Osteoblast (primary cell): Measurements from ENCODE around the gene ENPP7. TPM values are rescaled to one million over a fixed set of nuclear protein-coding genes. Genes with fewer than 3 reads are reported as not detected.

ENCODE experiments used
- DNase-seq: peaks from one replicate; pipeline ENCODE4 v3.0.0; 2011; ENCODE audit warnings: low spot score, mixed read lengths; ENCODE audit not compliant: insufficient read length; ENCODE audit errors: missing footprints
- H2AFZ ChIP-seq: 2 replicates; pipeline ENCODE4 v1.6.0; 2011; ENCODE audit warnings: mild to moderate bottlenecking, low read length
- H3K27ac ChIP-seq: 2 replicates; pipeline ENCODE4 v1.5.1; 2011; ENCODE audit warnings: mild to moderate bottlenecking, low read depth, low read length, moderate library complexity
- H3K27me3 ChIP-seq: 2 replicates; pipeline ENCODE4 v1.6.0; 2012; ENCODE audit warnings: mild to moderate bottlenecking, control low read depth, inconsistent platforms, low read length, moderate library complexity; ENCODE audit not compliant: insufficient read depth
- H3K36me3 ChIP-seq: 2 replicates; pipeline ENCODE4 v1.5.1; 2011; ENCODE audit warnings: mild to moderate bottlenecking, low read length, control low read depth, moderate library complexity; ENCODE audit not compliant: insufficient read depth
- H3K4me1 ChIP-seq: 2 replicates; pipeline ENCODE4 v1.5.1; 2011; ENCODE audit warnings: mild to moderate bottlenecking, low read length, control low read depth, moderate library complexity; ENCODE audit not compliant: insufficient read depth
- H3K4me2 ChIP-seq: 2 replicates; pipeline ENCODE4 v1.6.0; 2011; ENCODE audit warnings: mild to moderate bottlenecking, low read length; ENCODE audit not compliant: insufficient read depth
- H3K4me3 ChIP-seq: fragments of 200-600 bp; sonication (generic); 3 replicates; pipeline ENCODE4 v1.5.1; 2012; ENCODE audit warnings: mild to moderate bottlenecking, low read length, inconsistent platforms; ENCODE audit not compliant: insufficient read depth
- H3K79me2 ChIP-seq: 2 replicates; pipeline ENCODE4 v1.6.0; 2012; ENCODE audit warnings: mild to moderate bottlenecking, low read length, control low read depth, inconsistent platforms; ENCODE audit not compliant: insufficient read depth
- H3K9me3 ChIP-seq: 2 replicates; pipeline ENCODE4 v1.5.1; 2011; ENCODE audit warnings: low read depth, low read length, control low read depth
- H4K20me1 ChIP-seq: 2 replicates; pipeline ENCODE4 v1.6.0; 2012; ENCODE audit warnings: mild to moderate bottlenecking, low read length, control low read depth; ENCODE audit not compliant: insufficient read depth
- total RNA-seq: library from RNA; depleted of rRNA; stranded (reverse); fragments of >200 nt; gene quantifications from 2 replicates; pipeline ENCODE4 v1.2.3, GENCODE V29; 2012
- TF ChIP-seq, protein P1 (sequence below): IDR thresholded peaks from 2 replicates; pipeline ENCODE4 v1.5.1; 2011; ENCODE audit warnings: mild to moderate bottlenecking, low read depth, low read length, moderate library complexity; ENCODE audit errors: extremely low read depth

Gene ENPP7
- total RNA-seq, 1 donor, result not detected

DNA sequence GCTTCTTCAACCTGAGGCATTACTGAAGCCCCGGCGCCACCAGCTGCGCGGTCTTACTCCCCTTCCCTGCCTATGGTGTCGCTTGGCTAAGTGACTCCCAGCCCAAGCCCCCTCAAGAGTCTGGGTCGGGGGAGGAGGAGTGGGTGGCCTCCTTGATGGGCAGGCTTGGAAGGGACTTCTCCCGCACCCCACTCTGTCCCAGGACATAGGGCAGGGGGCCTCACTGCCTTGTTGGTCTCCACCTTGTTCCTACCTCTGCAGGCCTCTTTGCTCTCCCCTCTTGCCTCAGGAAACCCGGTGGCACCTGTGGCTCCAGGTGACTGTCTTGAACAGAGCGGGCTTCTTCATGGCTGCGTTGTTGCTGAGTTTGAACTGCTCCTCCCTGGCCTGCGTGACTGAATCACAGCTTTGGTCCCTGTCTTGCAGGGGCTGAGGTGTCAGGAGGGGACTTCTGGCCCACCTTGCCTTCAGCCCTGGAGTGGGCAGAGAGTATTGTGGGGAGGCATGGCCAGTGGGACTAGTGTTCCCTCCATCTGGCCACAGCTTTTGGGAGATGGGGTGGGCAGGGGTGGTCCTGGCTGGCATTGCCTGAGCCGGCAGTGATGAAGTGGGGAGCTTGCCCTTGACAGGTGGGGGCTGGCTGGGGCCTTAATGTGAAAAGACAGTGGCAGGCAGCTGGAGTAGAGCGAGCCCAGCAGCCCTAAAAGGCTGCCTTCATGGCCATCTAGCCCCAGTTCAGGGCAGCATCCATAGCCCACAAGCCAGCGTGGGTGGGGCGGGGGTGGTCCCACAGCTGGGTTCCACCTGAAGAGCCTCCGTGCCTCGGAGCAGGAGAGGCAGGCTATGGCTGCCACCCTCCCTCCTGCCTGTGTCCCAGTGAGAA lies 54.5 kb downstream of the ENPP7 start:
- no peaks in the 10 kb centered on the region for H4K20me1 ChIP-seq
- H3K27me3 ChIP-seq, result peaks cover 27% of the 10 kb centered on the region
- TF ChIP-seq, protein P1, sequence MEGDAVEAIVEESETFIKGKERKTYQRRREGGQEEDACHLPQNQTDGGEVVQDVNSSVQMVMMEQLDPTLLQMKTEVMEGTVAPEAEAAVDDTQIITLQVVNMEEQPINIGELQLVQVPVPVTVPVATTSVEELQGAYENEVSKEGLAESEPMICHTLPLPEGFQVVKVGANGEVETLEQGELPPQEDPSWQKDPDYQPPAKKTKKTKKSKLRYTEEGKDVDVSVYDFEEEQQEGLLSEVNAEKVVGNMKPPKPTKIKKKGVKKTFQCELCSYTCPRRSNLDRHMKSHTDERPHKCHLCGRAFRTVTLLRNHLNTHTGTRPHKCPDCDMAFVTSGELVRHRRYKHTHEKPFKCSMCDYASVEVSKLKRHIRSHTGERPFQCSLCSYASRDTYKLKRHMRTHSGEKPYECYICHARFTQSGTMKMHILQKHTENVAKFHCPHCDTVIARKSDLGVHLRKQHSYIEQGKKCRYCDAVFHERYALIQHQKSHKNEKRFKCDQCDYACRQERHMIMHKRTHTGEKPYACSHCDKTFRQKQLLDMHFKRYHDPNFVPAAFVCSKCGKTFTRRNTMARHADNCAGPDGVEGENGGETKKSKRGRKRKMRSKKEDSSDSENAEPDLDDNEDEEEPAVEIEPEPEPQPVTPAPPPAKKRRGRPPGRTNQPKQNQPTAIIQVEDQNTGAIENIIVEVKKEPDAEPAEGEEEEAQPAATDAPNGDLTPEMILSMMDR, result no peak
- DNase-seq, result peak; percentile 69
- no peak overlapping the region for H2AFZ ChIP-seq
- no peak overlapping the region for H3K27ac ChIP-seq
- H3K79me2 ChIP-seq, result no peaks in the 10 kb centered on the region
- no peaks in the 10 kb centered on the region for H3K36me3 ChIP-seq
- no peaks in the 10 kb centered on the region for H3K9me3 ChIP-seq
- H3K4me3 ChIP-seq, result no peak overlapping the region
- H3K4me1 ChIP-seq, result no peaks in the 10 kb centered on the region
- H3K4me2 ChIP-seq, result no peak overlapping the region

DNA sequence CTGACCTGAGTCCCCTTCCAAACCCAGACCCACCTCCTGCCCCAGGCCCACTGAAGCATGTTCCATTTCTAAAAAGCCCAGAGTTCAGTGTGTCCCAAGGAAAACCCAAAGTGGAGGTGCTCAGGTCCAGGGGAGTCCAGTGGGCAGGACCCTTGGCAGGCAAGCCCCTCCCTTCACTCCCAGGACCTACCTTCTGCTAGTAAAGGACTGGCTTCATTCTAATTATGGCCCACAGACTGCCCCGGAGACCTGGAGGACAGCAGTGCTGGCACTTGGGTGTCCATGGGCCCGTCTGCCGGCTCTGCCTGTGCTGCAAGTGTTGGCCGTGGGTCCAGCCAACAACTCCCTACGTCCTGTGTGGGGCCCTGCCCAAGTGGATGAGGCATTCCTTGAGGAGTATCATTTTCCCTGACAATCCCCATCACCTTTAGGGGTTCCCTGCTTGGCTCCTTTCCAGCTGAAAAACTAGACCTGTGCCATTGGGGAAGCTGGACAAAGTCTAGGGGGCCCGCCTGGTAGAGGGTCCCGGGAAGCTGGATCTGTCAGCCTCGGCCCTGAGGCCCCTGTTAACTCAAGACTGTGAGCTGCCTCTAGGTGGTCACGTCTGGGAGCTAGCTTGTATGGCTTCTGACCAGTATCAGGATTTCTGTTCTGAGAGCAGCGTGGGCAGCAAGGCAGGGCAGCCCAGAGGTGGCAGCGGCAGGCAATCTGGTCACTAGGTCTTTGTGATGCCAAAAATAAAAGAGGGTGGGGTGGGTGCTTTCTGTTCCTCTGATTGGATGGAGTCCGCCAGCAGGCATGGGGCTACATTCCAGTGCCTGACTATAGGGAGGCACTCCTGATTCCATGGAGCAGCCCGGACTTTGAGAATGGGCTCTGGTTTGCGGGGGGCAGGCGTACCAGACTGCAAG lies 55.4 kb downstream of the ENPP7 start:
- peak; percentile 83 for DNase-seq
- Histone ChIP-seq H3K27me3 (peaks cover 36% of the 10 kb centered on the region), H3K4me3 (no peak overlapping the region), H3K4me2 (no peak overlapping the region), H3K4me1 (no peaks in the 10 kb centered on the region), H3K9me3 (no peaks in the 10 kb centered on the region), H3K27ac (no peak overlapping the region), H3K79me2 (no peaks in the 10 kb centered on the region), H2AFZ (no peak overlapping the region), H4K20me1 (no peaks in the 10 kb centered on the region), H3K36me3 (no peaks in the 10 kb centered on the region)
- TF ChIP-seq, protein P1, result no peak

DNA sequence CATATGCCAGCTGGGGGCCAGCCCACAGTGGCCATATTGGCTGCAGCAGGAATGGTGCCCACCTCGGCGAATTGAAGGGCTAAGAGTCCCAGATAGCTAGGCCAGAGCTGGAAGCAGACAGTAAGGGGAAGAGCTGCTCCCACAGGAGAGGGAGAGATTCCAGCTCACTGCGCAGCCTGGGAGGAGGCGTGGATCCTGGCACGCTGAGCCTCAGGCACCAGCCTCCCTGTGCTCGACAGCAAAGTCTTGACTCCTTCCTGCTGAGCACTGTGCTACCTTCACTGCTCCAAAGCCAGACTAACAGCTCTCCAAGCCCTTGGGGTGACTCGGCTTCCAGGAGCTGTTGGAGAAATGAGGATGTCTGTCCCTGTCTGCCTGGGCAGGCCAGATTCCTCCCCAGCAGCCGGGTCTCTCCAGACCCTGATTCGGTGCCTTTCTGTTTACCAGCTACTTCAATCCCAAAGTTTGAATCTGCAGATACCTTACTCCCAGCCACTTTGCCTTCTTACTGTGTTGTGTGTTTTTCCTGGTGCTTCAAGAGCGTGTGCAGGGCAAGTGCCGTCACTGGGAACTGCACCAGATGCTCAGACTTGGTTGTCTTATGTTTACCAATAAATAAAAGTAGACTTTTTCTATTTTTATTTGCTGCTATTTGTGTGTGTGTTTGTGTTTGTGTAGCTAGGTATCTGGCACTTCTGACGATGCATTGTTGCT lies 56.3 kb downstream of the ENPP7 start:
- Histone ChIP-seq H3K27me3 (peaks cover 45% of the 10 kb centered on the region), H3K4me3 (no peak overlapping the region), H3K4me1 (no peaks in the 10 kb centered on the region), H3K9me3 (no peaks in the 10 kb centered on the region), H3K4me2 (no peak overlapping the region), H3K27ac (no peak overlapping the region), H2AFZ (no peak overlapping the region), H3K36me3 (no peaks in the 10 kb centered on the region), H4K20me1 (no peaks in the 10 kb centered on the region), H3K79me2 (no peaks in the 10 kb centered on the region)
- TF ChIP-seq, protein P1, result no peak
- DNase-seq, result peak; percentile 72
